T-helper 1 cell treated with Interleukin-12 subunit alpha and Interleukin-12 subunit beta and Interleukin-4 antibody, amounts not matched to agents 30 μg/mL and 1 μg/mL, for 36 hours (primary cell): Measurements from ENCODE around the gene TP53RK.

Experiments used
- H3K27ac Mint-ChIP-seq: one replicate; pipeline ENCODE4 v1.8.0; 2021; ENCODE audit warnings: mild to moderate bottlenecking, mixed read lengths
- H3K27me3 Mint-ChIP-seq: one replicate; pipeline ENCODE4 v1.8.0; 2021; ENCODE audit warnings: low read depth, mixed read lengths
- H3K36me3 Mint-ChIP-seq: one replicate; pipeline ENCODE4 v1.8.0; 2021; ENCODE audit warnings: low read depth, mixed read lengths
- H3K4me1 Mint-ChIP-seq: one replicate; pipeline ENCODE4 v1.8.0; 2021; ENCODE audit warnings: low read depth, mixed read lengths
- H3K4me3 Mint-ChIP-seq: one replicate; pipeline ENCODE4 v1.8.0; 2021; ENCODE audit warnings: mild to moderate bottlenecking, moderate library complexity, mixed read lengths
- H3K9me3 Mint-ChIP-seq: one replicate; pipeline ENCODE4 v1.8.0; 2021; ENCODE audit warnings: mixed read lengths

TP53RK gene

DNA sequence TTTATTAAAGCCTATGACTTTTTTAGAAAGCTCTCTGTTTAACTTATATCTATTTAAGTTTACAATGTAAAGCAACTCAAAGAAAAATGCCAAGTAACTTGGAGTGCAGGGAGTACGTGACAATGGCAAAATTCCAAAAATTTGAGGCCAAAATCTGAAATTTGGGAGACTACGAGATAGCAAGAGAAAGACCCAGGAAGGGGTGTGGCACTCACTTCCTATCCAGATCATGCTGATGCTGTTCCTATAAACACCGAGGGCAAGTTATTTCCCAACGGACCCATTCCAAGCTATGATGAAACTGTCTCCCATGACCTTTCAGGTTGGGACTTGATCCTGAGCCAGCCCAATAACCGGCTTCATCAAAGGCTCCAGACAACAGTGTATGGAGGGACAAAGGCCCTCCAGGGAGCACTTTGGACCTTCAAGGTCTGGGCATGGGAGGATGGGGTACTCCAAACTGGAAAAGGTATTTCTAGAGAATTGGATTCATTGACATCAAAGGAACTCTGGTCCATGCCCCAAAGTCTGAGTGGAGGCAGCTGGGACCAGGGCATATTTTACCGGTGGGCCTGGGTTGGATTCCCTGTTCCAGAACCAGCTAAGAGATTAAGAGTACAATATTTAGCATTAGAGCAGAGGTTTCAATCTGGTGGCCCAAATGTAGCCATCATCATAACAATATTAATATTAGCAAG, 22.3 kb downstream of the TP53RK start:
- Mint-ChIP-seq H3K4me3 (no peak overlapping the region), H3K4me1 (no peaks in the 10 kb centered on the region), H3K9me3 (peaks cover 17% of the 10 kb centered on the region), H3K36me3 (peaks cover 2% of the 10 kb centered on the region), H3K27me3 (peaks cover 3% of the 10 kb centered on the region), H3K27ac (no peak overlapping the region)

DNA sequence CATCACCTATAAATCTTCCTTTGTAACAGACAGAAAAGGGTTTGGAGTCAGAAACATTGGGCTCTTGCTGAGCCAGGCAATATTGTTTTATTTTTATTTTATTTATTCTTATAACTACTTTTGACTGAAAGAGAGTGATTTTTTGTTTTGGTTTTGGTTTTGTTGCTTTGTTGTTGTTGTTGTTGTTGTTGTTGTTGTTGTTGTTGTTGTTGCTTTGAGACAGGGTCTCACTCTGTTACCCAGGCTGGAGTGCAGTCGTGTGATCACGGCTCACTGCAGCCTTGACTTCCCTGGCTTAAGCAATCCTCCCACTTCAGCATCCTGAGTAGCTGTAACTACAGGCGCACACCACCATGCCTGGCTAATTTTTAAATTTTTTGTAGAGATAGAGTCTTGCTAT, 22.9 kb downstream of the TP53RK start:
- Mint-ChIP-seq H3K4me1 (no peaks in the 10 kb centered on the region), H3K27me3 (peaks cover 4% of the 10 kb centered on the region), H3K27ac (no peak overlapping the region), H3K36me3 (peaks cover 1% of the 10 kb centered on the region), H3K4me3 (no peak overlapping the region), H3K9me3 (peaks cover 16% of the 10 kb centered on the region)

DNA sequence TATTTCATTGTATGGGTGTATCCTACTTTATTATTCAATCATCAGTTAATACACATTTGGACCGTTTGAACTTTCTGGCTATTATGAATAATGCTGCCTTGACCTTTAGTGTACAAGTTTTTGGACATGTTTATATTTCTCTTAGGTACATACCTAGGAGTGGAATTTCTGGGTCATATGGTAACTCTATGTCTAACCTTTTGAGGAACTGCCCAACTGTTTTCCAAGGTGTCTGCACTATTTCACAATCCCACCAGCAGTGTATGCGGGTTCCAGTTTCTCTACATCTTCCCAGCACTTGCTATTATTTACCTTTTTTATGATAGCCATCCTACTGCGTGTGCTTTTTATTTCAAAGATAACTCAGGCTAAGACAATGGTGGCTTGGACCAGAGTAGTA, 23.6 kb downstream of the TP53RK start:
- Mint-ChIP-seq H3K4me1 (no peaks in the 10 kb centered on the region), H3K27me3 (peaks cover 7% of the 10 kb centered on the region), H3K9me3 (peaks cover 8% of the 10 kb centered on the region), H3K36me3 (no peaks in the 10 kb centered on the region), H3K27ac (no peak overlapping the region), H3K4me3 (no peak overlapping the region)

DNA sequence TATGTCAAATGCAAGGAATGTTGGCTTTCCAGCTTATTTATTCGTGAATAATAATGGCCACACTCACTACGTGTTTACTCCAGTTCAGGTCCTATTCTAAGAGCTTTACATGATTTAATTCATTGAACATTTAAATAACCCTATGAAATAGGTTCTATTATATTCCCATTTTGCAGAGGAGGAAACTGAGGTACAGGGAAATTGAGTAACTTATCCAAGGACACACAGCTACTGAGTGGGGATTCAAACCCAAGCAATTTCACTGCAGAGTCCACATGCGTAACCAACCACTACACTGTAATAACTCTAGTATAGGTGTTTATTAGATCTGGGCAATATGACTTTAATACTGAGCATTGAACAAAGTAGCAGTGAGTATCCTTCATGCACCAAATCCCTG, 25.7 kb downstream of the TP53RK start:
- no peak overlapping the region for H3K27ac Mint-ChIP-seq
- H3K36me3 Mint-ChIP-seq: no peaks in the 10 kb centered on the region

DNA sequence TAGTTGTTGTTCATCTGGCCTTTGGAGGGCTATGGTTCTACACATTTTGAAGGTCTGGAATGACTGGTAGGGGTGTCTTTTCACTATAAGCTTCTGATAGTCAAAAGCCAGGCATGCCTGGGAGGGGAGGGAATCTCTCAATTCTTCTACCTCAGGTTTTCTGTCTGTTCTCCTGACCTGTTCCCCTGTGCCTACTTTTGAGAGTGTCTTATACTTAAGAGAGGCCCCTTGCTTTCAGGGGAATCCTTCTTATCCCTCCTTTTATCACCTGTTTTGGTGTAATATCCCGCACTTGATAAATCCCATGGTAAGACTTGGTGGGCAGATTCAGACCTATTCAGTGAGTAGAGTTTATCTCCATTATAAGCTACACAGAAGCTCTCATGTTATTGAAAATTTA, 27.6 kb downstream of the TP53RK start:
- Mint-ChIP-seq H3K27me3 (peaks cover 13% of the 10 kb centered on the region), H3K4me3 (no peak overlapping the region), H3K27ac (no peak overlapping the region), H3K9me3 (no peaks in the 10 kb centered on the region), H3K36me3 (no peaks in the 10 kb centered on the region), H3K4me1 (no peaks in the 10 kb centered on the region)

More for the DNA sequence above, 25.7 kb downstream of the TP53RK start:
- Mint-ChIP-seq H3K4me3 (no peak overlapping the region), H3K4me1 (no peaks in the 10 kb centered on the region), H3K27me3 (peaks cover 13% of the 10 kb centered on the region), H3K9me3 (no peaks in the 10 kb centered on the region)

DNA sequence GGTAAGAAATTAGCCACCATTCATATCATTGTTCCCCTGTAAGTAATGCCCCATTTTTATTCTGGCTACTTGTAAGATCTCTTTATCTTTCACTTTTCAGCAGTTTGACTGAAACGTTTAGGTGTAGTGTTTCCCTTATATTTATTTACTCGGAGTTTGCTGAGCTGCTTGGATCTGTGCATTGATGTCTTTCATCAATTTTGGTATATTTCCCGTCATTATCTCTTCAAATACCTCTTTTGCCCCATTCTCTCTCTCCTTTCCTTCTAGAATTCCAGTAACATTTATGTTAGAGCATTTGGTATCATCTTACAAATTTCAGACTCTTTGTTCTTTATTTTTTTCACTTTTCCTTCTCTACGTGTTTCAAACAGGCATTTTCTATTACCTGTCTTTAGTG, 28.8 kb downstream of the TP53RK start:
- no peak overlapping the region for H3K27ac Mint-ChIP-seq
- peaks cover 13% of the 10 kb centered on the region for H3K27me3 Mint-ChIP-seq
- no peaks in the 10 kb centered on the region for H3K9me3 Mint-ChIP-seq
- H3K4me3 Mint-ChIP-seq: no peak overlapping the region
- H3K4me1 Mint-ChIP-seq: no peaks in the 10 kb centered on the region
- no peaks in the 10 kb centered on the region for H3K36me3 Mint-ChIP-seq

DNA sequence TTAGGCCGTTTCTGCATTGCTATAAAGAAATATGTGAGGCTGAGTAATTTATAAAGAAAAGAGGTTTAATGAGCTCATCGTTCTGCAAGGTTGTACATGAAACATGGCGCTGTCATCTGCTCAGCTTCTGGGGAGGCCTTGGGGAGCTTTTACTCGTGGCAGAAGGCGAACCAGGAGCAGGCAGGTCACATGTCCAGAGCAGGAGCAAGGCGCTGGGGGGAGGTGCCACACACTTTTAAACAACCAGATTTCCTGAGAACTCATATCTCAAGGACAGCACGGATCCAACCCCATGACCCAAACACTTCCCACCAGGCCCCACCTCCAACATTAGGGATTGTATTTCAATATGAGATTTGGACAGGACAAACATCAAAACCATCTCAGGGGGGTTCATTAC, 31.6 kb downstream of the TP53RK start:
- Mint-ChIP-seq H3K27me3 (peaks cover 23% of the 10 kb centered on the region), H3K4me3 (no peak overlapping the region), H3K4me1 (peaks cover 1% of the 10 kb centered on the region), H3K9me3 (no peaks in the 10 kb centered on the region), H3K27ac (no peak overlapping the region), H3K36me3 (no peaks in the 10 kb centered on the region)

DNA sequence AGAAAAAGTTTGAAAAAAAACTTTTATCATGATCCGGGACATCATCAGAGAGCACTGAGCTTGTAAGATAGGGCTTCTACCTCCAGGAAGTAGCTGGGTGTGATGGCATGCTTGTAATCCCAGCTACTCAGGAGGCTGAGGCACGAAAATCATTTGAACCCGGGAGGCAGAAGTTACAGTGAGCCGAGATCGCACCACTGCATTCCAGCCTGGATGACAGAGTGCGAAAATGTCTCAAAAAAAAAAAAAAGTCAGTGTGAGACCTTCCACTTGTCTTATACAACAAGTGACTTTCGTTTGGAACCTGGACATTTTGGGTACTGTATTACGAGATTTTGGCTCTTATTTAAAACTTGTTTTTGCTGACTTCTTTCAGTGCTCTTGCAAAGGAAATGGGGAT, 32.1 kb downstream of the TP53RK start:
- H3K36me3 Mint-ChIP-seq: no peaks in the 10 kb centered on the region
- H3K27me3 Mint-ChIP-seq: peaks cover 23% of the 10 kb centered on the region
- peaks cover 1% of the 10 kb centered on the region for H3K4me1 Mint-ChIP-seq
- no peak overlapping the region for H3K27ac Mint-ChIP-seq
- no peaks in the 10 kb centered on the region for H3K9me3 Mint-ChIP-seq
- no peak overlapping the region for H3K4me3 Mint-ChIP-seq

DNA sequence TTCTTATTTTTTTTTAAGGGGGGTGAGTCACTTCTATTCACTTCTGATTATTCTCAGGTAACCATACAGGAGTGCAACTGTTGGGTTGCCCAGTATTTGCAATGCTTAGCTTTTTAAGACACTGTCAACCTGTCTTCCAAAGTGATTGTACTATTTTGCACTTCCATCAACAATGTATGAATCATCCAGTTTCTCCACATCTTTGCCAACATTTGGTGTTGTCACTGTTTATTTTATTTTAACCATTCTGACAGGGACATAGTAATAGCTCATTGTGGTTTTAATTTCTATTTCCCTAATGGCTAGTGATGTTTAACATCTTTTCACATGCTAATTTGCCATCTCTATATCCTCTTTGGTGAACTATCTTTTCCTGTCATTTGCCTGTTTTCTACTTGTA, 36.5 kb downstream of the TP53RK start:
- Mint-ChIP-seq H3K9me3 (no peaks in the 10 kb centered on the region), H3K36me3 (no peaks in the 10 kb centered on the region), H3K4me1 (peaks cover 1% of the 10 kb centered on the region), H3K27me3 (peaks cover 50% of the 10 kb centered on the region), H3K4me3 (no peak overlapping the region), H3K27ac (no peak overlapping the region)

DNA sequence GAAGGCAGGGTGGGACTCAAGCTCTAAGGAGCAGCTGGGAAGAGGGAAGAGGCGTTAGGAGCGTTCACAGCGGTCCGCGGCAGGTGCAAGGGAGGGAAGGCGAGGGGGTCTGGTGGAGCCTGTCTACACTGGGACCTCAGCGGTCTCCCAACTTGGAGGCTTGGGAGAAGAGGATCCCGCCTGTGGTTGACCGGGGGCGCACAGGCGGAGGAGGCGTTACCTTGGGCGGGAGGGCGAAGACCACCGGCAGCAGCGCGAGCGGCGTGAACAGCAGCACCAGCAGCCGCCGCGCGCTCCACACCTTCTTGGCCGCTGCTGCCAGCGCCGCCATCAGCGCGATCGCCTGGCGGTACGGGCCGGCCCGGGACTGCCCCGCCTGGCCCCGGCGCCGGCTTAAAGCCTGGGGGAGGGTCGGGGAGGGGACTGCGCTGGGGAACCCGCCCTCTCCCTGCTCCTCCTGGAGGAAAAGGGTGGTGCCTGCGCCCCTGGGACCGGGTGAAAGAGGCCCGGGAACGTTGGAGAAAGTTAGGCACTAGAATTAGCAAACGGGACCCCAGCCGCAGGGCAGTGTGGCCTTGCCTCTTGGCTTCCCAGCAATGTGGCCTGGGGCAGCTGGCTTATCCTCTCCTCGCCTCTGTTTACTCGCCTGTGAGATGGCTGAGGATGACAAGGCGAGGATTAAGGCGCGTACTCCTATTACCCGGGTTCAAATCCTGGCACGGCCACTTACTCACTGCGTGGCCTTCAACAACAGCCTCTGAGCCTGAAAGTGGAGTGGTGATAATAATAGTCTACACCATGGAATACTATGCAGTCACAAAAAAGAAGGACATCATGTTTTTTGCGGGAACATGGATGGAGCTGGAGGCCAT, 37.9 kb downstream of the TP53RK start, which contains the start of gene SLC13A3:
SLC13A3 (minus strand) TSS at position 369 of the 872 bp plus-strand sequence; CDS start at position 331, 38 bp downstream.
- no peak within 1 kb of the TSS for H3K4me3 Mint-ChIP-seq
- no peaks in the 10 kb centered on the region for H3K36me3 Mint-ChIP-seq
- no peaks in the 10 kb centered on the region for H3K9me3 Mint-ChIP-seq
- peaks cover 1% of the 10 kb centered on the region for H3K4me1 Mint-ChIP-seq
- peaks cover 59% of the 10 kb centered on the region for H3K27me3 Mint-ChIP-seq
- H3K27ac Mint-ChIP-seq: no peak within 1 kb of the TSS

DNA sequence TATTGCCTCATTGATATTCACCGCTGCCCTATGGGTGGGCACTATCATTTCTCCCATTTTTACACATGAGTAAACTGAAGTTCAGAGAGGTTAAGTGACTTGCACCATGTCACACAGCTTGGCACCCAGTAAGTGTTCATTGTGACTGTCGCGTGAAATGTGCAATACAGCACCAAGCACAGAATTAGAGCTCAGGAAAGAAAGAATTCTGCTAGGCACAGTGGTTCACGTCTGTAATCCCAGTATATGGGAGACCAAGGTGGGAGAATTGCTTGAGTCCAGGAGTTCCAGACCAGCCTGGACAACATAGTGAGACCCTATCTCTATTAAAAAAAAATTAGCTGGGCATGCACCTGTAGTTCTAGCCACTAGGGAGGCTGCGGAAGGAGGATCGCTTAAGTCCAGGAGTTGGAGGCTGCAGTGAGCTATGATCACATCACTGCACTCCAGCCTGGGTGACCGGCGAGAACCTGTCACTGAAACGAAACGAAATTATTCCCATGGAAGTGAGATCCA, 38.6 kb downstream of the TP53RK start:
- Mint-ChIP-seq H3K27ac (no peak overlapping the region), H3K4me3 (no peak overlapping the region), H3K4me1 (peaks cover 1% of the 10 kb centered on the region), H3K9me3 (no peaks in the 10 kb centered on the region), H3K36me3 (no peaks in the 10 kb centered on the region), H3K27me3 (peaks cover 59% of the 10 kb centered on the region)

DNA sequence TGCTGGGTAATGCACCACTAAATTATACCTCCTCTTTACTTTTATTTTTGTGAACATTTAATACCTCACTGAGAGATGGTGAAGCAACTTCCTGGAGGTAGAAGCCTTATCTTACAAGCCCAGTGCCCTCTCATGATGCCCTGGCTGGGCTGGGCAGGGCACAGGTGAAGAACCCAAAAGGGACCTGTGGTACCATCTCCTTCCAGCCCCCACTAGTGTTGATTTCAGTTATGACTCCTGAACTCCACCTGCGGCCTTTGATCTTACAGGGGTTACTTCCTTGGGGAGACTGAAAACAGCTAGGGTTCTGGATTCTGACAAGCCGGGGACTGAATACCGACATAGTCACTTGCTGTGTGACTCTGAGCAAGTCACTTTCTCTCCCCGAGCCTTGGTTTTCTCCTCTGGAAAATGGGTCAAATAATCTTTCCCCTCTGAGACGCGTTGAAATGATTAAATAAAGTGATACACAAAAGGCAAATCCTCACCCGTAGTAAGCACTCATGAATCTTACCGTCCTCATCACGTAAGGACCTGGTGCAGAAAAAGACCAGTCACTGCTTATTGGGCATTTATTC, 39.2 kb downstream of the TP53RK start:
- Mint-ChIP-seq H3K27ac (no peak overlapping the region), H3K36me3 (no peaks in the 10 kb centered on the region), H3K27me3 (peaks cover 61% of the 10 kb centered on the region), H3K4me3 (no peak overlapping the region), H3K4me1 (peaks cover 1% of the 10 kb centered on the region), H3K9me3 (no peaks in the 10 kb centered on the region)

DNA sequence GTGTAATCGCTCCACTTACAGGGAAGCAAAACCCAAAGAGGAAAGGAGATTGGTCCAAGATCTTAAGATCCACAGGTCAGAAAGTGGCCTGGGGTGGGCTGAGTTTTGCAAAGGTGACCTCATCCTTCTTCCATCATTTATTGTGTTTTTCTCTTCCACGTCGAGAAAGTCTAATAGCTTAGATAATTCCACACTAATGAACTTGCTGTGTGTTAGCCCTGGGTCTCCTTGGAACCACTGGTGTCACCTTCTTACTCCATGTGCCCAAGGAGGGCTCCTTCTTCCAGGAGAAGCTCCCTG, 39.6 kb downstream of the TP53RK start:
- Mint-ChIP-seq H3K27ac (no peak overlapping the region), H3K4me3 (no peak overlapping the region), H3K27me3 (peaks cover 65% of the 10 kb centered on the region), H3K36me3 (no peaks in the 10 kb centered on the region), H3K9me3 (no peaks in the 10 kb centered on the region), H3K4me1 (peaks cover 1% of the 10 kb centered on the region)

DNA sequence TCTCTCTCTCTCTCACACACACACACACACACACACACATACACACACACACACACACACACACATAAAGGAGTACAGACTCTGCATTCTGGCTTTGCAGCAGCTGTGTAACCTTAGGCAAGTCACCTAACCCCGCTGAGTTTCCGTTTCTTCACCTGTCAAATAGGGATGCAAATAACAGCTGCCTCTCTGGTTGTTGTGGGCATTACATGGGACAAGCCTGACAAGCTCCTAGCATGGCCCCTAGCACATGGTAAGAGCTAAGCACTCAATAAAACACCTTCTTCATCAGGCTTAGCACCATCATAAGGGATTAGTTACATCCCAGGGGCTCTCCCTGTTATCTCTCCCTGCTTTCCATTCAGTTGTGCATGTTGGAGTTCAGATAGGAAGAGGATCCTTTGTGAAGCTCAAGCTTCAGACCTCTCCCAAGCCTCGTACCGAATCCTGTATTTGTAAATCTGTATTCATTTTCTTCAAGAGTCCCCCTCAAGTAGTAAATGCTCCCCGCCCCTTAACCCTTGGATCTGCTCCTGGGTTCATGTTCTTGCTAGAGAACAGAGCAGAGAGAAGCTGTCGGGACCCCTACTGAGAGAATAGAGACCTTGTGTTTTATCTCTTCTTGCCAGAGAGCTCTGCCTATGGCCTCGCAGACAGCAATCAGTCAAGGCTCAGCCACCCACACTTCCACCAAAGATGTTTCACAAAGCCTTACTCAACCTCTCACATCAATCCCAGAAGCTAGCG, 40.2 kb downstream of the TP53RK start:
- Mint-ChIP-seq H3K9me3 (no peaks in the 10 kb centered on the region), H3K4me3 (no peak overlapping the region), H3K4me1 (peaks cover 1% of the 10 kb centered on the region), H3K27ac (no peak overlapping the region), H3K36me3 (no peaks in the 10 kb centered on the region), H3K27me3 (peaks cover 65% of the 10 kb centered on the region)
